ENCODE measurements around the gene SLC5A9. TPM values are rescaled to one million over a fixed set of nuclear protein-coding genes. Genes with fewer than 3 reads are reported as not detected.

SLC5A9 gene
- total and polyA plus RNA-seq, 10 of the 15 experiments (the other 5 are each of a cell fraction or from before 2014, with no cell fraction given), result 0.03 TPM; not detected in 9

GRCh38 chr1:48203287-48203900, 19.1 kb upstream of the SLC5A9 start:
- H3K4me3 ChIP-seq, result no peak overlapping the region
- H3K79me2 ChIP-seq (ENCODE audit: control insufficient read depth, insufficient read depth, low read length), result no peaks in the 10 kb centered on the region
- DNase-seq (ENCODE audit: low read depth, low spot score), result no peak
- BruUV-seq (replicated peaks), result no TSS peak
- FAIRE-seq, result peak; percentile 64
- intact Hi-C loops (cut with micrococcal nuclease; ENCODE audit: unreplicated experiment) (loop anchor here (5.0 kb wide), 1 partner anchor 206 kb away; the partner anchor contains the start of gene TRABD2B), in situ Hi-C loops (cut with MboI) (no loop called here)
- WGBS (ENCODE audit: insufficient coverage, insufficient replicate concordance, low lambda C conversion rate, missing lambda C conversion rate), result 34% methylated on average over 3 of the region's 3 CpGs
- no peak overlapping the region for H3K27ac ChIP-seq (ENCODE audit: control insufficient read depth, insufficient read depth)
- H3K4me1 ChIP-seq (ENCODE audit: control insufficient read depth, insufficient read depth, low read length), result no peaks in the 10 kb centered on the region
- no peaks in the 10 kb centered on the region for H3K27me3 ChIP-seq (replicated peaks in 1 of 2; ENCODE audit: control insufficient read depth in 2 of 2, insufficient read depth in 2 of 2, low read length in 1 of 2)
- ChIA-PET SMC1A (ENCODE audit: uncharacterized antibody, unreplicated experiment) (interaction anchor here (1.0 to 4.3 kb wide), 2 partner anchors 93 to 106 kb away, joined by 3 to 27 read pairs; no protein-coding TSS in a partner anchor), RAD21 (ENCODE audit: unreplicated experiment) (interaction anchor here (0.8 to 4.2 kb wide), 2 partner anchors 93 to 208 kb away, joined by 3 to 28 read pairs; no protein-coding TSS in a partner anchor), POLR2A (no interaction called here), CTCF (interaction anchor here (0.6 to 8.4 kb wide), 12 partner anchors 13 to 191 kb away, joined by 3 to 100 read pairs (median 6); no protein-coding TSS in a partner anchor)
- no peak overlapping the region for H3K9ac ChIP-seq (ENCODE audit: control insufficient read depth, insufficient read depth, low read length)
- no peaks in the 10 kb centered on the region for H3K36me3 ChIP-seq (ENCODE audit: control insufficient read depth in 2 of 2, insufficient read depth in 2 of 2, low read length in 1 of 2)
- no peak overlapping the region for H2AFZ ChIP-seq (ENCODE audit: control insufficient read depth, low read depth, low read length)
- H4K20me1 ChIP-seq (ENCODE audit: control insufficient read depth, insufficient read depth), result no peaks in the 10 kb centered on the region
- peak; percentile 77 for ATAC-seq
- H3K4me2 ChIP-seq (ENCODE audit: control insufficient read depth, insufficient read depth), result no peak overlapping the region
- no peaks in the 10 kb centered on the region for H3K9me3 ChIP-seq (replicated peaks; ENCODE audit: control insufficient read depth, insufficient read depth, low read length)
- TF ChIP-seq CTCF (IDR thresholded peaks at IDR 0.05 in 2 of 3, conservative IDR thresholded peaks at IDR 0.05 in 1 of 3; ENCODE audit: control insufficient read depth in 2 of 3, extremely low read depth in 1 of 3, insufficient read depth in 1 of 3, low read depth in 3 of 3, low read length in 3 of 3), result peak; percentile 41 to 54 (median 46); a peak in 5 of 6 replicates
- TF ChIP-seq ESRRA (IDR thresholded peaks at IDR 0.05; ENCODE audit: low read length), result no peak
- TF ChIP-seq SKIL (IDR thresholded peaks at IDR 0.05; ENCODE audit: low read depth, poor library complexity, severe bottlenecking), result no peak
- TF ChIP-seq ZBTB40 (IDR thresholded peaks at IDR 0.05; ENCODE audit: borderline replicate concordance), result no peak
- peak; percentile 50; the same call in 1 of the 2 replicates for TF ChIP-seq SMC3 (IDR thresholded peaks at IDR 0.05; ENCODE audit: borderline replicate concordance, low read length)
- no peak for TF ChIP-seq TCF12 (IDR thresholded peaks at IDR 0.05; ENCODE audit: low read depth, low read length)
- no peak for TF ChIP-seq MXI1 (IDR thresholded peaks at IDR 0.05; ENCODE audit: low read depth, low read length)
- no peak for TF ChIP-seq ZZZ3 (IDR thresholded peaks at IDR 0.05; ENCODE audit: control insufficient read depth, insufficient read length, low read depth)
- TF ChIP-seq RELB (IDR thresholded peaks at IDR 0.05; ENCODE audit: low read depth), result no peak
